ENCODE data around the gene STK36. TPM values are rescaled to one million over a fixed set of nuclear protein-coding genes. Genes with fewer than 3 reads are reported as not detected.

STK36 gene
- total RNA-seq, 1 experiment from 2014 or later = 38.7 TPM

GRCh38 chr2:218733171-218734021, 61.5 kb downstream of the STK36 start:
- Mint-ChIP-seq H3K4me1 (peaks cover 22 to 27% of the 10 kb centered on the region in 2 experiments), H3K27ac (peak overlapping the region in 2 of 3 experiments; percentile 90 to 92; a peak in 5 of 7 replicates)
- no peak for TF ChIP-seq CTCF (conservative IDR thresholded peaks at IDR 0.05)

More at GRCh38 chr2:218733171-218734021, 61.5 kb downstream of the STK36 start:
- Histone ChIP-seq H4K91ac (ENCODE audit: insufficient read length, low read depth, low read length) (no peak overlapping the region), H3K23ac (ENCODE audit: insufficient read length, low read depth, low read length) (no peak overlapping the region), H2BK20ac (ENCODE audit: low read depth, low read length, poor library complexity, severe bottlenecking) (no peak overlapping the region), H3K56ac (ENCODE audit: insufficient read length, low read depth, low read length) (no peak overlapping the region), H2AK5ac (ENCODE audit: insufficient read length, low read length) (no peak overlapping the region), H3K4me2 (ENCODE audit: insufficient read depth, insufficient read length, low read length) (no peak overlapping the region), H4K20me1 (ENCODE audit: control insufficient read depth, insufficient read depth, insufficient read length) (no peaks in the 10 kb centered on the region), H3T11ph (ENCODE audit: low read length) (no peak overlapping the region), H3K27ac (ENCODE audit: insufficient read length, low read depth, low read length) (no peak overlapping the region), H2BK15ac (ENCODE audit: low read depth, low read length) (no peak overlapping the region), H2BK5ac (ENCODE audit: insufficient read length, low read length) (no peak overlapping the region), H3K9ac (ENCODE audit: extremely low read depth, insufficient read length, low read length) (no peak overlapping the region), H3K4ac (ENCODE audit: low read depth, low read length) (no peak overlapping the region), H3K9me3 (ENCODE audit: control insufficient read depth, low read depth, low read length) (no peaks in the 10 kb centered on the region), H3K79me2 (ENCODE audit: insufficient read depth, low read length) (peaks cover 15% of the 10 kb centered on the region; the same call in 1 of the 2 replicates), H4K5ac (ENCODE audit: insufficient read length, low read depth, low read length) (no peak overlapping the region), H3K23me2 (ENCODE audit: insufficient read length, low read depth, low read length, poor library complexity, severe bottlenecking) (no peaks in the 10 kb centered on the region), H3K4me1 (ENCODE audit: insufficient read depth, low read length) (peaks cover 11% of the 10 kb centered on the region), H3K27me3 (ENCODE audit: insufficient read depth, low read length) (no peaks in the 10 kb centered on the region), H3K79me1 (ENCODE audit: insufficient read depth, low read depth, low read length, poor library complexity, severe bottlenecking) (peaks cover 6% of the 10 kb centered on the region), H2BK120ac (ENCODE audit: low read depth, low read length, poor library complexity, severe bottlenecking) (no peak overlapping the region), H4K8ac (replicated peaks; ENCODE audit: insufficient read length, low read depth, low read length) (no peak overlapping the region), H3K18ac (ENCODE audit: insufficient read length, low read depth, low read length) (no peak overlapping the region), H2BK12ac (ENCODE audit: insufficient read length, low read depth, low read length) (no peak overlapping the region), H3K14ac (ENCODE audit: insufficient read depth, low read length) (peak overlapping the region; percentile 1; the same call in 1 of the 2 replicates), H2AFZ (ENCODE audit: low read length) (no peak overlapping the region)
- H3K27me3 Mint-ChIP-seq (ENCODE audit: low read depth) = no peaks in the 10 kb centered on the region
- H3K4me3 Mint-ChIP-seq = no peak overlapping the region
- WGBS (ENCODE audit: extremely low coverage, insufficient read length, low lambda C conversion rate) = no CpG with 5 or more reads among the region's 6 CpGs
- no peak for DNase-seq
- peaks cover 15 to 42% (median 22%) of the 10 kb centered on the region in 3 experiments; a peak in 6 of 7 replicates for H3K36me3 Mint-ChIP-seq (ENCODE audit: insufficient read depth in 1 of 3, low read depth in 3 of 3)
- H3K9me3 Mint-ChIP-seq = peaks cover 0 to 1% of the 10 kb centered on the region in 2 experiments; a peak in 1 of 5 replicates

Data from H9 (cell line).